H1 (cell line): ENCODE measurements around the gene GEN1. TPM values are rescaled to one million over a fixed set of nuclear protein-coding genes. Genes with fewer than 3 reads are reported as not detected.

ENCODE experiments used
- CTCF ChIA-PET: fragments of 300-600 bp; sonication (Branson Sonifier 250); formaldehyde crosslinking; loops from one replicate; lab custom pipeline; 2021; ENCODE audit not compliant: partially characterized antibody; lab: Charles Lee
- POLR2A ChIA-PET: fragments of 300-600 bp; sonication (Branson Sonifier 250); formaldehyde crosslinking; loops from one replicate; lab custom pipeline; 2021; ENCODE audit warnings: inconsistent platforms; ENCODE audit not compliant: partially characterized antibody; lab: Charles Lee
- DNase-seq, 2 experiments: peaks; one replicate each; pipeline versions ENCODE4 v3.0.0 to v3.0.0-alpha.2; 2010 to 2022; ENCODE audit warnings: low spot score in 2 of 2, low read depth in 1 of 2, mixed read lengths in 1 of 2
- FAIRE-seq: peaks from 2 replicates; lab custom pipeline; 2011; peaks lifted over from hg19 to GRCh38; lab: Jason Lieb, UNC
- H2AFZ ChIP-seq: 2 replicates; pipeline ENCODE4 v1.8.1; 2012; ENCODE audit warnings: low read length, inconsistent platforms
- H2AK5ac ChIP-seq: 2 replicates; pipeline ENCODE4 v1.6.1; 2013; ENCODE audit warnings: low read depth, low read length
- H2BK120ac ChIP-seq: replicated peaks from 2 replicates; pipeline ENCODE3; 2013; ENCODE audit warnings: low read depth, low read length, inconsistent platforms
- H2BK12ac ChIP-seq: 2 replicates; pipeline ENCODE4 v1.6.1; 2013; ENCODE audit warnings: low read depth, low read length
- H2BK15ac ChIP-seq: 2 replicates; pipeline ENCODE4 v1.6.1; 2013; ENCODE audit warnings: low read length
- H2BK20ac ChIP-seq: 2 replicates; pipeline ENCODE4 v1.6.1; 2013; ENCODE audit warnings: low read length
- H2BK5ac ChIP-seq: 2 replicates; pipeline ENCODE4 v1.6.1; 2013; ENCODE audit warnings: low read depth, low read length
- H3K14ac ChIP-seq: 2 replicates; pipeline ENCODE4 v1.6.1; 2013; ENCODE audit warnings: inconsistent platforms; ENCODE audit not compliant: insufficient read length
- H3K18ac ChIP-seq: 2 replicates; pipeline ENCODE4 v1.6.1; 2013; ENCODE audit warnings: low read length; ENCODE audit errors: extremely low read depth
- H3K23ac ChIP-seq: 2 replicates; pipeline ENCODE4 v1.6.1; 2013; ENCODE audit warnings: inconsistent platforms; ENCODE audit not compliant: insufficient read length
- H3K23me2 ChIP-seq: 2 replicates; pipeline ENCODE4 v1.6.1; 2013; ENCODE audit warnings: low read depth, low read length
- H3K27ac ChIP-seq: 2 replicates; pipeline ENCODE4 v1.6.1; 2011; ENCODE audit warnings: low read depth, low read length, inconsistent platforms
- H3K27me3 ChIP-seq, 4 experiments: replicated peaks in 1 of 4; 1 replicate in 1 of 4; 2 replicates in 3 of 4; pipeline versions ENCODE4 v1.6.1 to v1.8.1; 2011 to 2013; ENCODE audit warnings: low read length in 3 of 4, mild to moderate bottlenecking in 3 of 4, inconsistent platforms in 2 of 4, mixed read lengths in 2 of 4, moderate library complexity in 1 of 4; ENCODE audit not compliant: control insufficient read depth in 3 of 4, insufficient read depth in 3 of 4; ENCODE audit errors: extremely low read depth in 1 of 4
- H3K36me3 ChIP-seq, 4 experiments: 2 replicates each; pipeline versions ENCODE4 v1.6.1 to v1.8.1; 2011 to 2013; ENCODE audit warnings: mild to moderate bottlenecking in 4 of 4, low read length in 3 of 4, moderate library complexity in 2 of 4, control low read depth in 1 of 4, inconsistent platforms in 1 of 4; ENCODE audit not compliant: insufficient read depth in 4 of 4, control insufficient read depth in 2 of 4
- H3K4ac ChIP-seq: replicated peaks from 2 replicates; pipeline ENCODE3; 2013; ENCODE audit warnings: low read length, low read depth, mixed read lengths, inconsistent platforms; ENCODE audit not compliant: insufficient read length
- H3K4me1 ChIP-seq, 4 experiments: replicated peaks in 1 of 4; 1 replicate in 1 of 4; 2 replicates in 3 of 4; pipeline versions ENCODE4 v1.6.1 to v1.8.1; 2011 to 2013; ENCODE audit warnings: low read length in 3 of 4, inconsistent platforms in 2 of 4, mixed read lengths in 1 of 4; ENCODE audit not compliant: insufficient read depth in 4 of 4, control insufficient read depth in 3 of 4
- H3K4me2 ChIP-seq, 2 experiments: 2 replicates each; pipeline versions ENCODE4 v1.6.1 to v1.8.1; 2011 to 2013; ENCODE audit warnings: low read depth in 2 of 2, low read length in 2 of 2, control low read depth in 1 of 2, inconsistent platforms in 1 of 2, mild to moderate bottlenecking in 1 of 2; ENCODE audit not compliant: insufficient read depth in 1 of 2
- H3K4me3 ChIP-seq, 4 experiments: fragments of 200-600, 300-600 bp in 1 of 4; sonication (generic), shearing (Covaris generic), sonication (Bioruptor Twin) in 1 of 4; 2 replicates each; pipeline versions ENCODE4 v1.5.1 to v1.8.1; 2011 to 2016; ENCODE audit warnings: low read length in 4 of 4, low read depth in 3 of 4, control low read depth in 2 of 4, inconsistent platforms in 2 of 4, mild to moderate bottlenecking in 2 of 4, mixed read lengths in 1 of 4, moderate library complexity in 1 of 4; ENCODE audit not compliant: insufficient read depth in 2 of 4; ENCODE audit errors: extremely low read depth in 1 of 4
- H3K56ac ChIP-seq: replicated peaks from 2 replicates; pipeline ENCODE3; 2013; ENCODE audit warnings: low read depth, mild to moderate bottlenecking, mixed read lengths, low read length, inconsistent platforms; ENCODE audit not compliant: insufficient read length
- H3K79me1 ChIP-seq: 2 replicates; pipeline ENCODE4 v1.6.1; 2013; ENCODE audit warnings: low read depth, low read length, control low read depth
- H3K79me2 ChIP-seq, 2 experiments: 2 replicates each; pipeline versions ENCODE4 v1.6.1 to v1.8.1; 2012 to 2013; ENCODE audit warnings: low read length in 2 of 2, mild to moderate bottlenecking in 2 of 2, inconsistent platforms in 1 of 2; ENCODE audit not compliant: insufficient read depth in 2 of 2, control insufficient read depth in 1 of 2
- H3K9ac ChIP-seq, 4 experiments: replicated peaks in 1 of 4; 1 replicate in 1 of 4; 2 replicates in 3 of 4; pipeline versions ENCODE4 v1.6.1 to v1.8.1; 2011 to 2013; ENCODE audit warnings: low read depth in 3 of 4, low read length in 3 of 4, control low read depth in 2 of 4, mild to moderate bottlenecking in 2 of 4, moderate library complexity in 2 of 4, inconsistent platforms in 1 of 4; ENCODE audit errors: extremely low read depth in 1 of 4
- H3K9me3 ChIP-seq, 2 experiments: 2 replicates each; pipeline versions ENCODE4 v1.6.1 to v1.8.1; 2012 to 2013; ENCODE audit warnings: mild to moderate bottlenecking in 2 of 2, moderate library complexity in 2 of 2, control low read depth in 1 of 2, inconsistent platforms in 1 of 2, low read depth in 1 of 2, low read length in 1 of 2, mixed read lengths in 1 of 2; ENCODE audit not compliant: insufficient read depth in 2 of 2
- H4K20me1 ChIP-seq, 2 experiments: replicated peaks in 1 of 2; 2 replicates each; pipeline versions ENCODE3 to v1.8.1; 2011 to 2013; ENCODE audit warnings: inconsistent platforms in 2 of 2, low read length in 2 of 2, mild to moderate bottlenecking in 1 of 2; ENCODE audit not compliant: insufficient read depth in 2 of 2, control insufficient read depth in 1 of 2
- H4K5ac ChIP-seq: 2 replicates; pipeline ENCODE4 v1.6.1; 2013; ENCODE audit warnings: low read length, low read depth, mixed read lengths, inconsistent platforms; ENCODE audit not compliant: insufficient read length
- H4K8ac ChIP-seq: 2 replicates; pipeline ENCODE4 v1.8.0; 2013; ENCODE audit warnings: mild to moderate bottlenecking, moderate library complexity, low read length, inconsistent platforms; ENCODE audit not compliant: insufficient read depth; ENCODE audit errors: extremely low read depth
- H4K91ac ChIP-seq: replicated peaks from 2 replicates; pipeline ENCODE3; 2013; ENCODE audit warnings: low read length, mixed read lengths, inconsistent platforms; ENCODE audit not compliant: insufficient read length
- BCL11A ChIP-seq, 2 experiments: IDR thresholded peaks; one replicate each; pipeline ENCODE4 v1.6.1; 2011; ENCODE audit warnings: low read depth in 2 of 2, low read length in 2 of 2, mild to moderate bottlenecking in 2 of 2
- CBX5 ChIP-seq: fragments of 300-800, 300-1000 bp; sonication (generic); IDR thresholded peaks from 2 replicates; pipeline ENCODE4 v1.7.1; 2016; ENCODE audit warnings: antibody characterized with exemption, low read length, low read depth
- CBX8 ChIP-seq: fragments of 300-800, 300-1000 bp; sonication (generic); IDR thresholded peaks from 2 replicates; pipeline ENCODE4 v1.7.1; 2016; ENCODE audit warnings: low read depth, low read length, borderline replicate concordance
- CTBP2 ChIP-seq: IDR thresholded peaks from 2 replicates; pipeline ENCODE4 v1.7.0; 2011; ENCODE audit warnings: borderline replicate concordance, mild to moderate bottlenecking, moderate library complexity, mixed read lengths, low read length; ENCODE audit not compliant: insufficient read depth, insufficient read length
- FOSL1 ChIP-seq: IDR thresholded peaks from 2 replicates; pipeline ENCODE4 v1.6.1; 2011; ENCODE audit warnings: mild to moderate bottlenecking, low read depth, low read length, moderate library complexity; ENCODE audit not compliant: insufficient read depth
- POLR2A ChIP-seq, 2 experiments: IDR thresholded peaks; 1 replicate in 1 of 2; 2 replicates in 1 of 2; pipeline ENCODE4 v1.6.1; 2011; ENCODE audit warnings: low read depth in 2 of 2, low read length in 2 of 2, mild to moderate bottlenecking in 2 of 2; ENCODE audit errors: control extremely low read depth in 1 of 2
- POU5F1 ChIP-seq: IDR thresholded peaks from 2 replicates; pipeline ENCODE4 v1.6.1; 2011; ENCODE audit warnings: low read depth, mild to moderate bottlenecking, low read length, moderate library complexity
- SIX5 ChIP-seq: IDR thresholded peaks from 2 replicates; pipeline ENCODE4 v1.6.1; 2011; ENCODE audit warnings: mild to moderate bottlenecking, low read depth, low read length
- SP4 ChIP-seq: IDR thresholded peaks from 2 replicates; pipeline ENCODE4 v1.6.1; 2012; ENCODE audit warnings: low read length, inconsistent platforms
- TBP ChIP-seq: IDR thresholded peaks from 2 replicates; pipeline ENCODE4 v1.6.1; 2011; ENCODE audit warnings: low read depth, low read length, improper control_type of control experiment
- WGBS, 2 experiments: shearing (Covaris generic) in 1 of 2; methylation state at CpG; one replicate each; pipeline versions ENCODE4 v1.1.6 to v1.1.7; 2013 to 2015; ENCODE audit warnings: low lambda C conversion rate in 2 of 2, mixed read lengths in 2 of 2, inconsistent platforms in 1 of 2, low coverage in 1 of 2, missing lambda C conversion rate in 1 of 2; ENCODE audit not compliant: insufficient replicate concordance in 2 of 2, insufficient coverage in 1 of 2, insufficient read length in 1 of 2; ENCODE audit errors: extremely low coverage in 1 of 2, missing lambda C conversion rate in 1 of 2; 5-methylcytosine and 5-hydroxymethylcytosine counted together
- polyA plus RNA-seq, 7 experiments: library from polyadenylated mRNA; depleted of rRNA in 3 of 7; stranded (reverse) in 5 of 7; unstranded in 2 of 7; fragments of >200 nt in 5 of 7; fragments of 200-250 nt in 2 of 7; gene quantifications; 1 replicate in 5 of 7; 2 replicates in 1 of 7; 4 replicates in 1 of 7; pipeline versions ENCODE4 v1.2.1 to v1.2.3, GENCODE V29; 2011 to 2013; ENCODE audit warnings: missing spikeins in 2 of 7, mixed read lengths in 2 of 7
- total RNA-seq: library from RNA; stranded (reverse); fragmentation: NEBNext Ultra II Directional; extraction: Animal tissue kit (Norgen Biotek cat#: 25700); gene quantifications from 2 replicates; pipeline ENCODE4 v1.2.1, GENCODE V29; 2021
- TF ChIP-seq, protein P1 (sequence below): IDR thresholded peaks from 2 replicates; pipeline ENCODE4 v1.6.1; 2012; ENCODE audit warnings: low read length, inconsistent platforms

GEN1 gene
- total and polyA plus RNA-seq, 2 of the 8 experiments (the other 6 are each of a cell fraction or from before 2014, with no cell fraction given) = 6.9 to 19.2 TPM

GRCh38 chr2:17813742-17814473, 60.0 kb downstream of the GEN1 start:
- no peak overlapping the region for H3K4me3 ChIP-seq
- no peak overlapping the region for H2BK5ac ChIP-seq
- no peak overlapping the region for H2BK15ac ChIP-seq
- H3K23ac ChIP-seq = no peak overlapping the region
- no peaks in the 10 kb centered on the region; the same call in 1 of the 2 replicates for H3K23me2 ChIP-seq
- H2BK120ac ChIP-seq = no peak overlapping the region
- FAIRE-seq (no peak), DNase-seq (no peak)
- peaks cover 0 to 9% (median 1%) of the 10 kb centered on the region in 4 experiments; a peak in 4 of 7 replicates for H3K4me1 ChIP-seq
- H3K14ac ChIP-seq = no peak overlapping the region
- H3K27me3 ChIP-seq = peaks cover 0 to 2% (median under 1%) of the 10 kb centered on the region in 4 experiments; a peak in 2 of 7 replicates
- peak overlapping the region; percentile 18 for H4K91ac ChIP-seq
- H2BK20ac ChIP-seq = no peak overlapping the region
- no peak overlapping the region for H3K56ac ChIP-seq
- ChIA-PET CTCF (interaction anchor here (0.8 to 4.2 kb wide), 4 partner anchors 9 to 336 kb away, joined by 3 to 17 read pairs (median 4); no protein-coding TSS in a partner anchor), POLR2A (interaction anchor here (0.9 kb wide), 1 partner anchor 8 kb away, joined by 3 read pairs; no protein-coding TSS in a partner anchor)
- no peak overlapping the region for H3K9ac ChIP-seq
- WGBS, 2 experiments = 92% methylated on average over 5 of the region's 5 CpGs; no CpG with 5 or more reads in 1 of the 2 experiments
- no peak overlapping the region for H2BK12ac ChIP-seq
- H3K36me3 ChIP-seq = no peaks in the 10 kb centered on the region
- no peak overlapping the region for H3K4ac ChIP-seq
- H4K8ac ChIP-seq = no peak overlapping the region
- no peak overlapping the region for H2AK5ac ChIP-seq
- H3K27ac ChIP-seq = no peak overlapping the region
- no peaks in the 10 kb centered on the region for H3K79me1 ChIP-seq
- H4K20me1 ChIP-seq = no peaks in the 10 kb centered on the region
- no peak overlapping the region for H2AFZ ChIP-seq
- no peaks in the 10 kb centered on the region for H3K79me2 ChIP-seq
- no peak overlapping the region for H4K5ac ChIP-seq
- no peak overlapping the region for H3K4me2 ChIP-seq
- H3K9me3 ChIP-seq = no peaks in the 10 kb centered on the region
- H3K18ac ChIP-seq = no peak overlapping the region
- TF ChIP-seq SP4 = no peak
- no peak for TF ChIP-seq CBX8
- TF ChIP-seq POLR2A (IDR thresholded peaks at IDR 0.05; ENCODE audit: control extremely low read depth in 1 of 2, low read depth in 2 of 2, low read length in 2 of 2) = no peak
- no peak for TF ChIP-seq CTBP2
- no peak for TF ChIP-seq BCL11A (IDR thresholded peaks at IDR 0.05; ENCODE audit: low read depth in 2 of 2, low read length in 2 of 2)
- TF ChIP-seq, protein P1, sequence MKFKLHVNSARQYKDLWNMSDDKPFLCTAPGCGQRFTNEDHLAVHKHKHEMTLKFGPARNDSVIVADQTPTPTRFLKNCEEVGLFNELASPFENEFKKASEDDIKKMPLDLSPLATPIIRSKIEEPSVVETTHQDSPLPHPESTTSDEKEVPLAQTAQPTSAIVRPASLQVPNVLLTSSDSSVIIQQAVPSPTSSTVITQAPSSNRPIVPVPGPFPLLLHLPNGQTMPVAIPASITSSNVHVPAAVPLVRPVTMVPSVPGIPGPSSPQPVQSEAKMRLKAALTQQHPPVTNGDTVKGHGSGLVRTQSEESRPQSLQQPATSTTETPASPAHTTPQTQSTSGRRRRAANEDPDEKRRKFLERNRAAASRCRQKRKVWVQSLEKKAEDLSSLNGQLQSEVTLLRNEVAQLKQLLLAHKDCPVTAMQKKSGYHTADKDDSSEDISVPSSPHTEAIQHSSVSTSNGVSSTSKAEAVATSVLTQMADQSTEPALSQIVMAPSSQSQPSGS = no peak
- TF ChIP-seq POU5F1 = no peak
- TF ChIP-seq CBX5 = no peak
- TF ChIP-seq TBP = no peak
- no peak for TF ChIP-seq SIX5
- TF ChIP-seq FOSL1 = no peak
